WTC11 (cell line): Measurements from ENCODE around the gene SYCE1.

ENCODE experiments used
- ATF3 ChIP-seq: sonication (generic); formaldehyde crosslinking; conservative IDR thresholded peaks from 2 replicates; pipeline ENCODE4 v1.8.1; 2022; ENCODE audit warnings: mild to moderate bottlenecking, missing genetic modification reagents
- CTCF ChIP-seq: fragments of 200-600 bp; IDR thresholded peaks from 2 replicates; pipeline ENCODE4 v1.8.0; 2022; ENCODE audit warnings: antibody characterized with exemption
- E2F1 ChIP-seq: sonication (generic); formaldehyde crosslinking; IDR thresholded peaks from 2 replicates; pipeline ENCODE4 v1.8.0; 2022; ENCODE audit warnings: mild to moderate bottlenecking, missing genetic modification reagents
- E2F5 ChIP-seq: sonication (generic); formaldehyde crosslinking; IDR thresholded peaks from 2 replicates; pipeline ENCODE4 v1.8.1; 2022; ENCODE audit warnings: mild to moderate bottlenecking, moderate library complexity, missing genetic modification reagents
- NFE2L1 ChIP-seq: sonication (generic); formaldehyde crosslinking; IDR thresholded peaks from 2 replicates; pipeline ENCODE4 v1.8.1; 2023; ENCODE audit warnings: missing genetic modification reagents
- ZNF425 ChIP-seq: fragments of 250-450 bp; sonication (Bioruptor Pico); conservative IDR thresholded peaks from 2 replicates; pipeline ENCODE4 v1.9.0; 2021; ENCODE audit warnings: mild to moderate bottlenecking

GRCh38 chr10:133544506-133544905 lies 20.9 kb downstream of the SYCE1 start:
- TF ChIP-seq ATF3, result no peak
- no peak for TF ChIP-seq CTCF
- TF ChIP-seq ZNF425 (CRISPR knock-in tag), result no peak
- TF ChIP-seq E2F1 (CRISPR knock-in tag), result no peak
- no peak for TF ChIP-seq E2F5 (CRISPR knock-in tag)
- TF ChIP-seq NFE2L1 (CRISPR knock-in tag), result no peak
